CD4-positive, CD25-positive, alpha-beta regulatory T cell (primary cell): ENCODE measurements around the gene PSEN1. TPM values are rescaled to one million over a fixed set of nuclear protein-coding genes. Genes with fewer than 3 reads are reported as not detected.

Experiments
- ATAC-seq, 2 donors: fragments of 150-1000 bp; cut with Tn5 transposase; one replicate each; pipeline ENCODE4 v1.10.0; 2021; ENCODE audit warnings: low read depth in 2 of 2, moderate number of reproducible peaks in 2 of 2, moderate library complexity in 1 of 2
- DNase-seq, 3 donors: peaks; one replicate each; pipeline versions ENCODE4 v3.0.0 to v3.0.0-alpha.2; 2012 to 2022; ENCODE audit warnings: mixed read lengths in 1 of 3
- H3K27ac ChIP-seq: one replicate; pipeline ENCODE4 v1.7.0; 2013; ENCODE audit warnings: mild to moderate bottlenecking, low read length; ENCODE audit not compliant: insufficient read depth, poor library complexity, severe bottlenecking
- H3K27me3 ChIP-seq: one replicate; pipeline ENCODE4 v1.7.0; 2013; ENCODE audit warnings: low read length; ENCODE audit not compliant: control insufficient read depth, insufficient read depth
- H3K36me3 ChIP-seq: one replicate; pipeline ENCODE4 v1.7.0; 2013; ENCODE audit warnings: mild to moderate bottlenecking, low read length, moderate library complexity; ENCODE audit not compliant: control insufficient read depth, insufficient read depth
- H3K4me1 ChIP-seq: 2 replicates; pipeline ENCODE4 v1.7.0; 2013; ENCODE audit warnings: mild to moderate bottlenecking, low read length; ENCODE audit not compliant: insufficient read depth, control insufficient read depth, poor library complexity, severe bottlenecking
- H3K4me3 ChIP-seq: one replicate; pipeline ENCODE4 v1.7.0; 2013; ENCODE audit warnings: low read depth, mild to moderate bottlenecking, low read length, moderate library complexity
- H3K9me3 ChIP-seq, 2 experiments: 1 replicate in 1 of 2; 2 replicates in 1 of 2; pipeline ENCODE4 v1.7.0; 2013; ENCODE audit warnings: low read length in 2 of 2, mild to moderate bottlenecking in 1 of 2, moderate library complexity in 1 of 2; ENCODE audit not compliant: control insufficient read depth in 2 of 2
- H3K27ac Mint-ChIP-seq, 3 donors: one replicate each; pipeline ENCODE4 v1.8.0; 2020 to 2022; ENCODE audit warnings: mild to moderate bottlenecking in 3 of 3, mixed read lengths in 3 of 3, moderate library complexity in 2 of 3
- H3K27me3 Mint-ChIP-seq: one replicate; pipeline ENCODE4 v1.8.0; 2022; ENCODE audit warnings: mild to moderate bottlenecking, mixed read lengths
- H3K36me3 Mint-ChIP-seq: one replicate; pipeline ENCODE4 v1.8.0; 2020; ENCODE audit warnings: mixed read lengths
- H3K4me1 Mint-ChIP-seq, 4 donors: one replicate each; pipeline ENCODE4 v1.8.0; 2020 to 2022; ENCODE audit warnings: mixed read lengths in 4 of 4, mild to moderate bottlenecking in 1 of 4
- H3K4me3 Mint-ChIP-seq, 4 donors: one replicate each; pipeline ENCODE4 v1.8.0; 2020 to 2022; ENCODE audit warnings: mild to moderate bottlenecking in 4 of 4, mixed read lengths in 4 of 4, moderate library complexity in 3 of 4
- H3K9me3 Mint-ChIP-seq, 7 donors: one replicate each; pipeline ENCODE4 v1.8.0; 2020 to 2022; ENCODE audit warnings: mixed read lengths in 7 of 7, mild to moderate bottlenecking in 3 of 7, moderate library complexity in 2 of 7
- polyA plus RNA-seq, 4 donors: library from polyadenylated mRNA; unstranded; fragments of 300-500 nt; fragmentation: Illumina TruSeq; gene quantifications; one replicate each; pipeline ENCODE4 v1.2.3, GENCODE V29; 2021
- total RNA-seq: library from RNA; stranded (reverse); gene quantifications from one replicate; pipeline ENCODE4 v1.2.3, GENCODE V29; 2022

PSEN1 gene
- total RNA-seq (44.0 TPM), polyA plus RNA-seq (10 to 100 TPM; 36.6 to 47.5 (median 43.6) TPM)

DNA sequence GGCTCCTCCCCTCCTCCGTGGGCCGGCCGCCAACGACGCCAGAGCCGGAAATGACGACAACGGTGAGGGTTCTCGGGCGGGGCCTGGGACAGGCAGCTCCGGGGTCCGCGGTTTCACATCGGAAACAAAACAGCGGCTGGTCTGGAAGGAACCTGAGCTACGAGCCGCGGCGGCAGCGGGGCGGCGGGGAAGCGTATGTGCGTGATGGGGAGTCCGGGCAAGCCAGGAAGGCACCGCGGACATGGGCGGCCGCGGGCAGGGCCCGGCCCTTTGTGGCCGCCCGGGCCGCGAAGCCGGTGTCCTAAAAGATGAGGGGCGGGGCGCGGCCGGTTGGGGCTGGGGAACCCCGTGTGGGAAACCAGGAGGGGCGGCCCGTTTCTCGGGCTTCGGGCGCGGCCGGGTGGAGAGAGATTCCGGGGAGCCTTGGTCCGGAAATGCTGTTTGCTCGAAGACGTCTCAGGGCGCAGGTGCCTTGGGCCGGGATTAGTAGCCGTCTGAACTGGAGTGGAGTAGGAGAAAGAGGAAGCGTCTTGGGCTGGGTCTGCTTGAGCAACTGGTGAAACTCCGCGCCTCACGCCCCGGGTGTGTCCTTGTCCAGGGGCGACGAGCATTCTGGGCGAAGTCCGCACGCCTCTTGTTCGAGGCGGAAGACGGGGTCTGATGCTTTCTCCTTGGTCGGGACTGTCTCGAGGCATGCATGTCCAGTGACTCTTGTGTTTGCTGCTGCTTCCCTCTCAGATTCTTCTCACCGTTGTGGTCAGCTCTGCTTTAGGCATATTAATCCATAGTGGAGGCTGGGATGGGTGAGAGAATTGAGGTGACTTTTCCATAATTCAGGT lies at the start of gene PSEN1:
Gene PSEN1 (plus strand): TSS at position 121 of the 839 bp plus-strand sequence. CDS start 11,513 bp downstream, outside the sequence.
- H3K4me1 ChIP-seq = peaks cover 25% of the 10 kb centered on the region
- ATAC-seq (peak; percentile 96 to 97), DNase-seq (peak; percentile 97 to 99 (median 98))
- H3K27me3 Mint-ChIP-seq = no peaks in the 10 kb centered on the region
- peak within 1 kb of the TSS; percentile 96 for H3K4me3 ChIP-seq
- no peaks in the 10 kb centered on the region for H3K9me3 ChIP-seq
- H3K4me3 Mint-ChIP-seq = peak within 1 kb of the TSS; percentile 94 to 100 (median 96)
- H3K9me3 Mint-ChIP-seq = peaks cover 0 to 10% (median 2%) of the 10 kb centered on the region in 7 donors
- no peaks in the 10 kb centered on the region for H3K36me3 ChIP-seq
- H3K4me1 Mint-ChIP-seq = peaks cover 24 to 39% (median 27%) of the 10 kb centered on the region in 4 donors
- H3K36me3 Mint-ChIP-seq = peaks cover 17% of the 10 kb centered on the region
- H3K27me3 ChIP-seq = no peaks in the 10 kb centered on the region
- H3K27ac ChIP-seq = peak within 1 kb of the TSS; percentile 97
- H3K27ac Mint-ChIP-seq = peak within 1 kb of the TSS; percentile 98 to 99 (median 98)

GRCh38 chr14:73091044-73091443 lies 45.3 kb upstream of the PSEN1 start:
- Mint-ChIP-seq H3K4me1 (peaks cover 13 to 18% (median 15%) of the 10 kb centered on the region in 4 donors), H3K36me3 (peaks cover 31% of the 10 kb centered on the region), H3K27ac (no peak overlapping the region), H3K27me3 (no peaks in the 10 kb centered on the region), H3K4me3 (no peak overlapping the region), H3K9me3 (no peaks in the 10 kb centered on the region)
- Histone ChIP-seq H3K4me3 (no peak overlapping the region), H3K36me3 (peaks cover 69% of the 10 kb centered on the region), H3K27ac (no peak overlapping the region), H3K27me3 (no peaks in the 10 kb centered on the region), H3K9me3 (no peaks in the 10 kb centered on the region), H3K4me1 (no peaks in the 10 kb centered on the region)
- DNase-seq = no peak
- ATAC-seq = no peak

DNA sequence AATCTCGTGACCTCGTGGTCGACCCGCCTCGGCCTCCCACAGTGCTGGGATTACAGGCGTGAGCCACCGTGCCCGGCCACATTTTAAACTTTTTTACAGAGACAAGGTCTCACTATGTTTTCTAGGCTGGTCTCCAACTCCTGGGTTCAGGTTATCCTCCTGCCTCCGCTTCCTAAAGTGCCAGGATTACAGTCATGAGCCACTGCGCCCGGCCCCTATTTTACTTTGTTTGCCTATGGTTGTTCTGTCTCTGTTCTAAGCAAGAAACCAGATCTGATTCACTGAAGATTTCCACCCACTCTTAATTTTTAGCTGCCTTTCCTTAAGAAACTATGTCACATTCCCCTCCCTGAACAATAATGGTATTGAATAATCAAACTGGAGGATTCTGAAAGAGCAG lies 38.9 kb upstream of the PSEN1 start:
- no peaks in the 10 kb centered on the region for H3K9me3 ChIP-seq
- Mint-ChIP-seq H3K4me1 (peaks cover 3 to 19% (median 8%) of the 10 kb centered on the region in 4 donors), H3K4me3 (no peak overlapping the region), H3K36me3 (peaks cover 42% of the 10 kb centered on the region), H3K27me3 (no peaks in the 10 kb centered on the region), H3K27ac (no peak overlapping the region), H3K9me3 (no peaks in the 10 kb centered on the region)
- H3K4me1 ChIP-seq = no peaks in the 10 kb centered on the region
- ATAC-seq (no peak), DNase-seq (no peak)
- no peak overlapping the region for H3K27ac ChIP-seq
- H3K4me3 ChIP-seq = no peak overlapping the region
- H3K27me3 ChIP-seq = no peaks in the 10 kb centered on the region
- peaks cover 85% of the 10 kb centered on the region for H3K36me3 ChIP-seq

- H3K27me3 Mint-ChIP-seq = no peaks in the 10 kb centered on the region
- peaks cover 93% of the 10 kb centered on the region for H3K36me3 ChIP-seq
- peak overlapping the region in 1 of 3 donors; percentile 29 for H3K27ac Mint-ChIP-seq
These were observed 36.0 kb upstream of the PSEN1 start for GRCh38 chr14:73100334-73100733.

GRCh38 chr14:73102806-73103497 lies 33.4 kb upstream of the PSEN1 start:
- Mint-ChIP-seq H3K4me1 (peaks cover 0 to 15% (median 5%) of the 10 kb centered on the region in 4 donors), H3K27ac (peak overlapping the region in 1 of 3 donors; percentile 7), H3K4me3 (no peak overlapping the region), H3K27me3 (no peaks in the 10 kb centered on the region), H3K36me3 (peaks cover 60% of the 10 kb centered on the region), H3K9me3 (no peaks in the 10 kb centered on the region)
- H3K4me3 ChIP-seq = no peak overlapping the region
- no peak for ATAC-seq
- H3K27ac ChIP-seq = no peak overlapping the region
- no peaks in the 10 kb centered on the region for H3K4me1 ChIP-seq
- no peaks in the 10 kb centered on the region for H3K27me3 ChIP-seq
- DNase-seq = no peak
- peaks cover 95% of the 10 kb centered on the region for H3K36me3 ChIP-seq
- no peaks in the 10 kb centered on the region for H3K9me3 ChIP-seq

More at GRCh38 chr14:73100334-73100733, 36.0 kb upstream of the PSEN1 start:
- no peaks in the 10 kb centered on the region for H3K27me3 ChIP-seq
- H3K36me3 Mint-ChIP-seq = peaks cover 55% of the 10 kb centered on the region
- peaks cover 0 to 19% (median 4%) of the 10 kb centered on the region in 4 donors for H3K4me1 Mint-ChIP-seq
- ATAC-seq (no peak), DNase-seq (no peak)
- no peaks in the 10 kb centered on the region for H3K9me3 Mint-ChIP-seq
- H3K4me1 ChIP-seq = no peaks in the 10 kb centered on the region
- no peak overlapping the region for H3K4me3 Mint-ChIP-seq
- no peaks in the 10 kb centered on the region for H3K9me3 ChIP-seq
- H3K4me3 ChIP-seq = no peak overlapping the region
- no peak overlapping the region for H3K27ac ChIP-seq

GRCh38 chr14:73105050-73105449 lies 31.3 kb upstream of the PSEN1 start:
- ATAC-seq = no peak
- no peak overlapping the region for H3K27ac Mint-ChIP-seq
- Histone ChIP-seq H3K27ac (no peak overlapping the region), H3K36me3 (peaks cover 94% of the 10 kb centered on the region), H3K9me3 (no peaks in the 10 kb centered on the region), H3K4me3 (no peak overlapping the region), H3K4me1 (no peaks in the 10 kb centered on the region), H3K27me3 (no peaks in the 10 kb centered on the region)
- H3K36me3 Mint-ChIP-seq = peaks cover 59% of the 10 kb centered on the region
- no peak overlapping the region for H3K4me3 Mint-ChIP-seq
- peaks cover 0 to 6% (median 4%) of the 10 kb centered on the region in 4 donors for H3K4me1 Mint-ChIP-seq
- DNase-seq = no peak
- no peaks in the 10 kb centered on the region for H3K27me3 Mint-ChIP-seq
- H3K9me3 Mint-ChIP-seq = no peaks in the 10 kb centered on the region

DNA sequence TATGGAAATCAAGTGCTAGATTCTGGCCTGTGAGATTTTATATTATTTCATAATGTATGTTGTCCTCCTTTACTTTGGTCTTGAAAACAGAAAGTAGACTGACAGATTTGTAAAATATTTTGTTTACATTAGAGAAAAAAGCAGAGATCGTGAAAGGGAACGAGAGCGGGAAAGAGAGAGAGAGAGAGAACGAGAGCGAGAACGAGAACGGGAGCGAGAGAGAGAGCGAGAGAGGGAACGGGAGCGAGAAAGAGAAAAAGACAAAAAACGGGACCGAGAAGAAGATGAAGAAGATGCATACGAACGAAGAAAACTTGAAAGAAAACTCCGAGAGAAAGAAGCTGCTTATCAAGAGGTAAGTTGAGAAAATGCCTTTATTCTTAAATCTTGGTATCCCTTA lies 30.6 kb upstream of the PSEN1 start:
- no peak for ATAC-seq
- Mint-ChIP-seq H3K27ac (no peak overlapping the region), H3K4me3 (no peak overlapping the region)

More for the DNA sequence above, 30.6 kb upstream of the PSEN1 start:
- Mint-ChIP-seq H3K36me3 (peaks cover 56% of the 10 kb centered on the region), H3K4me1 (peaks cover 0 to 2% (median 1%) of the 10 kb centered on the region in 4 donors), H3K9me3 (no peaks in the 10 kb centered on the region), H3K27me3 (no peaks in the 10 kb centered on the region)
- no peak for DNase-seq
- Histone ChIP-seq H3K9me3 (no peaks in the 10 kb centered on the region), H3K27me3 (no peaks in the 10 kb centered on the region), H3K27ac (no peak overlapping the region), H3K36me3 (peaks cover 92% of the 10 kb centered on the region), H3K4me1 (no peaks in the 10 kb centered on the region), H3K4me3 (no peak overlapping the region)
